Measurements from ENCODE around the gene WDR70.
"Not testable (repeated sequence)": the region's sequence is repeated elsewhere in the genome, so short reads cannot be mapped to it uniquely, and the experiment has no call there.

WDR70 gene

GRCh38 chr5:37453252-37453651, 74.1 kb downstream of the WDR70 start:
- H3K4me1 ChIP-seq (ENCODE audit: control insufficient read depth, insufficient read depth, low read length); H3K9me3 ChIP-seq (ENCODE audit: control insufficient read depth in 2 of 2, low read length in 2 of 2); H3K27ac ChIP-seq (ENCODE audit: low read length); H3K27me3 ChIP-seq (ENCODE audit: control insufficient read depth in 1 of 2, insufficient read depth in 2 of 2, low read length in 2 of 2); H3K9ac ChIP-seq (ENCODE audit: low read length in 2 of 2); H3K36me3 ChIP-seq (ENCODE audit: control insufficient read depth in 2 of 2, insufficient read depth in 2 of 2, low read length in 2 of 2); H3K4me3 ChIP-seq (ENCODE audit: low read length in 2 of 2): not testable (repeated sequence)

- not testable (repeated sequence) for H3K27ac ChIP-seq (ENCODE audit: low read length); H3K9me3 ChIP-seq (ENCODE audit: control insufficient read depth in 2 of 2, low read length in 2 of 2); H3K36me3 ChIP-seq (ENCODE audit: control insufficient read depth in 2 of 2, insufficient read depth in 2 of 2, low read length in 2 of 2); H3K9ac ChIP-seq (ENCODE audit: low read length in 2 of 2); H3K4me1 ChIP-seq (ENCODE audit: control insufficient read depth, insufficient read depth, low read length); H3K4me3 ChIP-seq (ENCODE audit: low read length in 2 of 2); H3K27me3 ChIP-seq (ENCODE audit: control insufficient read depth in 1 of 2, insufficient read depth in 2 of 2, low read length in 2 of 2)
These were observed 75.4 kb downstream of the WDR70 start for GRCh38 chr5:37454402-37455055.

- not testable (repeated sequence) for H3K36me3 ChIP-seq (ENCODE audit: control insufficient read depth in 2 of 2, insufficient read depth in 2 of 2, low read length in 2 of 2); H3K4me1 ChIP-seq (ENCODE audit: control insufficient read depth, insufficient read depth, low read length); H3K27ac ChIP-seq (ENCODE audit: low read length); H3K9ac ChIP-seq (ENCODE audit: low read length in 2 of 2); H3K27me3 ChIP-seq (ENCODE audit: control insufficient read depth in 1 of 2, insufficient read depth in 2 of 2, low read length in 2 of 2); H3K4me3 ChIP-seq (ENCODE audit: low read length in 2 of 2); H3K9me3 ChIP-seq (ENCODE audit: control insufficient read depth in 2 of 2, low read length in 2 of 2)
These were observed 84.3 kb downstream of the WDR70 start for GRCh38 chr5:37463191-37464051.

GRCh38 chr5:37464581-37464980, 85.5 kb downstream of the WDR70 start:
- H3K4me1 ChIP-seq (ENCODE audit: control insufficient read depth, insufficient read depth, low read length); H3K27ac ChIP-seq (ENCODE audit: low read length); H3K4me3 ChIP-seq (ENCODE audit: low read length in 2 of 2); H3K27me3 ChIP-seq (ENCODE audit: control insufficient read depth in 1 of 2, insufficient read depth in 2 of 2, low read length in 2 of 2); H3K36me3 ChIP-seq (ENCODE audit: control insufficient read depth in 2 of 2, insufficient read depth in 2 of 2, low read length in 2 of 2); H3K9me3 ChIP-seq (ENCODE audit: control insufficient read depth in 2 of 2, low read length in 2 of 2); H3K9ac ChIP-seq (ENCODE audit: low read length in 2 of 2): not testable (repeated sequence)

GRCh38 chr5:37469383-37469782, 90.3 kb downstream of the WDR70 start:
- H3K9me3 ChIP-seq (ENCODE audit: control insufficient read depth in 2 of 2, low read length in 2 of 2); H3K4me3 ChIP-seq (ENCODE audit: low read length in 2 of 2); H3K27ac ChIP-seq (ENCODE audit: low read length); H3K9ac ChIP-seq (ENCODE audit: low read length in 2 of 2); H3K36me3 ChIP-seq (ENCODE audit: control insufficient read depth in 2 of 2, insufficient read depth in 2 of 2, low read length in 2 of 2); H3K4me1 ChIP-seq (ENCODE audit: control insufficient read depth, insufficient read depth, low read length); H3K27me3 ChIP-seq (ENCODE audit: control insufficient read depth in 1 of 2, insufficient read depth in 2 of 2, low read length in 2 of 2): not testable (repeated sequence)

DNA sequence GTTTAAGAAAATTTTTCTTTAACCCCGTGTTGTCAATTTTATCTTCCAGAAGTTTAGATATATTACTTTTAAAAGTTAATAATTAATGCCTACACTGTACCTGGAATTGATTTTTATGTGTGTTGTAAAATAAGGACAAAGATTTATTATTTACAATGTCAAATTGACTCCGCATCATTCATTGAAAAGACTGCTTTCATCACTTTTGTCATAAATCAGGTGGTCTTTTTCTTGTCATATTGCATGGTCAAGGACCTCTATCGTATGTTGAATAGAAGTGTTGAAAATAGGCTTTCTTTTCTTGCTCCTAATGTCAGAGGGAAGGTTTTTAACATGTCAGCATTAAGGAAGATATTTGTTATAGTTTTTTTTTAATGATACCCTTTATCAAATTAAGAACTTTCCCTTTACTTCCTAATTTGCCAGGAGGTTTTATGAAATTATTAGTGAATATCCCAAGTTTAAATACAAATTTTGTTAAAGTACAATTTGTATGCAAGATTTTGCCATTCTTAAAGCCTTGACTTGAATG, 92.6 kb downstream of the WDR70 start:
- peaks cover 0 to 7% of the 10 kb centered on the region in 2 donors for H3K9me3 ChIP-seq (ENCODE audit: control insufficient read depth in 2 of 2, low read length in 2 of 2)
- no peak overlapping the region for H3K4me3 ChIP-seq (ENCODE audit: low read length in 2 of 2)
- no peaks in the 10 kb centered on the region for H3K27me3 ChIP-seq (ENCODE audit: control insufficient read depth in 1 of 2, insufficient read depth in 2 of 2, low read length in 2 of 2)
- H3K36me3 ChIP-seq (ENCODE audit: control insufficient read depth in 2 of 2, insufficient read depth in 2 of 2, low read length in 2 of 2): no peaks in the 10 kb centered on the region
- H3K27ac ChIP-seq (ENCODE audit: low read length): no peak overlapping the region
- H3K9ac ChIP-seq (ENCODE audit: low read length in 2 of 2): no peak overlapping the region
- H3K4me1 ChIP-seq (ENCODE audit: control insufficient read depth, insufficient read depth, low read length): no peaks in the 10 kb centered on the region

GRCh38 chr5:37477426-37477825, 98.3 kb downstream of the WDR70 start:
- no peaks in the 10 kb centered on the region for H3K9me3 ChIP-seq (ENCODE audit: control insufficient read depth in 2 of 2, low read length in 2 of 2)
- no peak overlapping the region for H3K4me3 ChIP-seq (ENCODE audit: low read length in 2 of 2)
- H3K36me3 ChIP-seq (ENCODE audit: control insufficient read depth in 2 of 2, insufficient read depth in 2 of 2, low read length in 2 of 2): peaks cover 6 to 7% of the 10 kb centered on the region in 2 donors
- H3K9ac ChIP-seq (ENCODE audit: low read length in 2 of 2): no peak overlapping the region
- H3K27ac ChIP-seq (ENCODE audit: low read length): no peak overlapping the region
- H3K27me3 ChIP-seq (ENCODE audit: control insufficient read depth in 1 of 2, insufficient read depth in 2 of 2, low read length in 2 of 2): no peaks in the 10 kb centered on the region
- H3K4me1 ChIP-seq (ENCODE audit: control insufficient read depth, insufficient read depth, low read length): no peaks in the 10 kb centered on the region

- Histone ChIP-seq H3K27me3 (ENCODE audit: control insufficient read depth in 1 of 2, insufficient read depth in 2 of 2, low read length in 2 of 2) (no peaks in the 10 kb centered on the region), H3K4me1 (ENCODE audit: control insufficient read depth, insufficient read depth, low read length) (no peaks in the 10 kb centered on the region), H3K36me3 (ENCODE audit: control insufficient read depth in 2 of 2, insufficient read depth in 2 of 2, low read length in 2 of 2) (peaks cover 6 to 7% of the 10 kb centered on the region in 2 donors), H3K9me3 (ENCODE audit: control insufficient read depth in 2 of 2, low read length in 2 of 2) (no peaks in the 10 kb centered on the region), H3K27ac (ENCODE audit: low read length) (no peak overlapping the region), H3K9ac (ENCODE audit: low read length in 2 of 2) (no peak overlapping the region), H3K4me3 (ENCODE audit: low read length in 2 of 2) (no peak overlapping the region)
These were observed 99.2 kb downstream of the WDR70 start for GRCh38 chr5:37478121-37478894.

- not testable (repeated sequence) for H3K4me3 ChIP-seq (ENCODE audit: low read length in 2 of 2); H3K9me3 ChIP-seq (ENCODE audit: control insufficient read depth in 2 of 2, low read length in 2 of 2); H3K27me3 ChIP-seq (ENCODE audit: control insufficient read depth in 1 of 2, insufficient read depth in 2 of 2, low read length in 2 of 2); H3K36me3 ChIP-seq (ENCODE audit: control insufficient read depth in 2 of 2, insufficient read depth in 2 of 2, low read length in 2 of 2); H3K9ac ChIP-seq (ENCODE audit: low read length in 2 of 2); H3K27ac ChIP-seq (ENCODE audit: low read length); H3K4me1 ChIP-seq (ENCODE audit: control insufficient read depth, insufficient read depth, low read length)
These were observed 102.3 kb downstream of the WDR70 start for GRCh38 chr5:37481395-37481794.

GRCh38 chr5:37490120-37490810, 111.1 kb downstream of the WDR70 start:
- Histone ChIP-seq H3K9ac (ENCODE audit: low read length in 2 of 2) (no peak overlapping the region), H3K36me3 (ENCODE audit: control insufficient read depth in 2 of 2, insufficient read depth in 2 of 2, low read length in 2 of 2) (no peaks in the 10 kb centered on the region), H3K4me3 (ENCODE audit: low read length in 2 of 2) (no peak overlapping the region), H3K27me3 (ENCODE audit: control insufficient read depth in 1 of 2, insufficient read depth in 2 of 2, low read length in 2 of 2) (no peaks in the 10 kb centered on the region), H3K27ac (ENCODE audit: low read length) (no peak overlapping the region), H3K9me3 (ENCODE audit: control insufficient read depth in 2 of 2, low read length in 2 of 2) (no peaks in the 10 kb centered on the region), H3K4me1 (ENCODE audit: control insufficient read depth, insufficient read depth, low read length) (no peaks in the 10 kb centered on the region)
